Fibroblast of upper back skin (primary cell): ENCODE data around the gene ABL2.
A peak's percentile ranks its signal among the peaks of the same experiment; 100 is the strongest.

Source experiments
- DNase-seq: peaks from one replicate; pipeline ENCODE4 v3.0.0-alpha.2; 2013

ABL2 gene

GRCh38 chr1:179129702-179130473, 99.6 kb downstream of the ABL2 start:
- peak; percentile 21 for DNase-seq

- DNase-seq = no peak
Observed at GRCh38 chr1:179128520-179128919, 101.0 kb downstream of the ABL2 start.

GRCh38 chr1:179127163-179127895, 102.1 kb downstream of the ABL2 start:
- peak; percentile 65 for DNase-seq

GRCh38 chr1:179126338-179127060, 103.0 kb downstream of the ABL2 start:
- DNase-seq = peak; percentile 16

- DNase-seq = peak; percentile 63
Observed at GRCh38 chr1:179124873-179125272, 104.6 kb downstream of the ABL2 start.

GRCh38 chr1:179121159-179121938, 108.1 kb downstream of the ABL2 start:
- DNase-seq = peak; percentile 74

GRCh38 chr1:179120736-179121135, 108.7 kb downstream of the ABL2 start:
- DNase-seq = no peak

- DNase-seq = no peak
Observed at GRCh38 chr1:179119513-179119912, 110.0 kb downstream of the ABL2 start.

GRCh38 chr1:179115181-179115580, 114.3 kb downstream of the ABL2 start:
- no peak for DNase-seq

- no peak for DNase-seq
Observed at GRCh38 chr1:179108644-179109043, 120.8 kb downstream of the ABL2 start.

- no peak for DNase-seq
Observed at GRCh38 chr1:179107706-179108629, 121.5 kb downstream of the ABL2 start.

- no peak for DNase-seq
Observed at GRCh38 chr1:179105393-179105792, 124.1 kb downstream of the ABL2 start.

GRCh38 chr1:179104611-179105250, 124.7 kb downstream of the ABL2 start:
- no peak for DNase-seq

- DNase-seq = no peak
Observed at GRCh38 chr1:179103999-179104398, 125.5 kb downstream of the ABL2 start.

GRCh38 chr1:179101566-179101965, 127.9 kb downstream of the ABL2 start:
- DNase-seq = no peak

- DNase-seq = no peak
Observed at GRCh38 chr1:179099891-179100290, 129.6 kb downstream of the ABL2 start.

GRCh38 chr1:179095924-179096323, 133.6 kb downstream of the ABL2 start:
- DNase-seq = no peak

- peak; percentile 9 for DNase-seq
Observed at GRCh38 chr1:179095377-179095776, 134.1 kb downstream of the ABL2 start.

GRCh38 chr1:179094818-179095217, 134.7 kb downstream of the ABL2 start:
- no peak for DNase-seq

- DNase-seq = no peak
Observed at GRCh38 chr1:179092896-179093461, 136.5 kb downstream of the ABL2 start.

- peak; percentile 59 for DNase-seq
Observed at GRCh38 chr1:179091691-179092165, 137.7 kb downstream of the ABL2 start.
